PC-3 (cell line): ENCODE measurements around the gene SLC12A5.

ENCODE experiments used
- EZH2 ChIP-seq: fragments of 300-600 bp; sonication (generic); IDR thresholded peaks from one replicate; pipeline ENCODE4 v1.6.1; 2017; ENCODE audit warnings: antibody characterized with exemption, mild to moderate bottlenecking, low read length; ENCODE audit not compliant: unreplicated experiment
- TF ChIP-seq, protein P1 (sequence below): fragments of 300-600 bp; sonication (generic); conservative IDR thresholded peaks from 2 replicates; pipeline ENCODE4 v1.5.1; 2017; ENCODE audit warnings: antibody characterized with exemption, low read depth, mild to moderate bottlenecking, low read length

DNA sequence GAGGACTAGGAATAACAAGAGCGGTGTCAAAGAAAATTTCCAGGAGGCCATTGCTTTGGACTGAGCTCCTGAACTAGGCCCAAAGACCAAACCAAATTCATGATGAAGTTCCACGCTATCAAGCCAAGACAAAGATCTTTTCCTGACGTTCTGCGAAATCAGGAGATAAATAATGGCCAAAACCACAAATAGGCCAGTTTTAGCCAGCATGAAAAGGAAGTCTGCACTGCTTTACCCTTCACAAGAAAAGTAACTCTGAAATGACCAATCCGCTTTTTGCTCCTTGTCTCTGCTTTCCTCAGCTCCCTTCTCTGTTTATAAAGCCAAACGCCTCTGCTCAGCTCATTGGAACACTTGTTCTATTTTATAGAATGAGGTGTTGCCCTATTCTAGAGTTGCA lies 54.1 kb downstream of the SLC12A5 start:
- TF ChIP-seq EZH2: no peak
- TF ChIP-seq, protein P1, sequence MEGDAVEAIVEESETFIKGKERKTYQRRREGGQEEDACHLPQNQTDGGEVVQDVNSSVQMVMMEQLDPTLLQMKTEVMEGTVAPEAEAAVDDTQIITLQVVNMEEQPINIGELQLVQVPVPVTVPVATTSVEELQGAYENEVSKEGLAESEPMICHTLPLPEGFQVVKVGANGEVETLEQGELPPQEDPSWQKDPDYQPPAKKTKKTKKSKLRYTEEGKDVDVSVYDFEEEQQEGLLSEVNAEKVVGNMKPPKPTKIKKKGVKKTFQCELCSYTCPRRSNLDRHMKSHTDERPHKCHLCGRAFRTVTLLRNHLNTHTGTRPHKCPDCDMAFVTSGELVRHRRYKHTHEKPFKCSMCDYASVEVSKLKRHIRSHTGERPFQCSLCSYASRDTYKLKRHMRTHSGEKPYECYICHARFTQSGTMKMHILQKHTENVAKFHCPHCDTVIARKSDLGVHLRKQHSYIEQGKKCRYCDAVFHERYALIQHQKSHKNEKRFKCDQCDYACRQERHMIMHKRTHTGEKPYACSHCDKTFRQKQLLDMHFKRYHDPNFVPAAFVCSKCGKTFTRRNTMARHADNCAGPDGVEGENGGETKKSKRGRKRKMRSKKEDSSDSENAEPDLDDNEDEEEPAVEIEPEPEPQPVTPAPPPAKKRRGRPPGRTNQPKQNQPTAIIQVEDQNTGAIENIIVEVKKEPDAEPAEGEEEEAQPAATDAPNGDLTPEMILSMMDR: no peak
